K562 (cell line): Measurements from ENCODE around the gene PPP1CC. TPM values are rescaled to one million over a fixed set of nuclear protein-coding genes. Genes with fewer than 3 reads are reported as not detected.

Experiments used
- ATAC-seq: fragments of 200-7000 bp; cut with Tn5 transposase; 3 replicates; pipeline ENCODE4 v1.9.1; 2020; ENCODE audit warnings: moderate library complexity
- BruUV-seq: library from RNA; stranded (reverse); fragments of 400-500 nt; replicated peaks from 2 replicates; lab custom pipeline; 2021; lab: Mats Ljungman, UMichigan
- CTCF ChIA-PET: fragments of 300-600 bp; formaldehyde crosslinking; extraction: SDS; loops from one replicate; lab custom pipeline; 2021; ENCODE audit warnings: low intra/inter-chr PET ratio; lab: Yijun Ruan, JAX
- POLR2A ChIA-PET: fragments of 300-600, 350-650 bp; sonication (Branson Sonifier 250); formaldehyde crosslinking; extraction: SDS; loops from one replicate; lab custom pipeline; 2021; ENCODE audit warnings: antibody characterized with exemption, inconsistent platforms; lab: Yijun Ruan, JAX
- DNase-seq, 4 experiments: peaks; one replicate each; pipeline versions ENCODE4 v3.0.0 to v3.0.0-alpha.2; 2011 to 2018; ENCODE audit warnings: low spot score in 3 of 4, mixed read lengths in 3 of 4; ENCODE audit errors: extremely low read depth in 1 of 4
- FAIRE-seq: peaks from 2 replicates; lab custom pipeline; 2011; peaks lifted over from hg19 to GRCh38; lab: Jason Lieb, UNC
- H2AFZ ChIP-seq: 2 replicates; pipeline ENCODE4 v1.6.0; 2011; ENCODE audit warnings: low read depth, low read length, control low read depth, inconsistent platforms
- H3K27ac ChIP-seq: fragments of 200-600 bp; 3 replicates; pipeline ENCODE4 v1.8.0; 2011; ENCODE audit warnings: low read depth, mild to moderate bottlenecking, control low read depth, inconsistent platforms, low read length, moderate library complexity, mixed read lengths; ENCODE audit errors: extremely low read depth
- H3K27me3 ChIP-seq, 2 experiments: fragments of 300-600 bp in 1 of 2; 2 replicates in 1 of 2; 3 replicates in 1 of 2; pipeline versions ENCODE4 v1.6.0 to v1.8.0; 2011; ENCODE audit warnings: inconsistent platforms in 2 of 2, low read length in 2 of 2, mild to moderate bottlenecking in 1 of 2, mixed read lengths in 1 of 2, moderate library complexity in 1 of 2; ENCODE audit not compliant: control insufficient read depth in 2 of 2, insufficient read depth in 2 of 2
- H3K36me3 ChIP-seq: fragments of 300-600 bp; 3 replicates; pipeline ENCODE4 v1.8.0; 2011; ENCODE audit warnings: mild to moderate bottlenecking, low read length, inconsistent platforms; ENCODE audit not compliant: control insufficient read depth, insufficient read depth
- H3K4me1 ChIP-seq, 2 experiments: fragments of 200-600 bp in 1 of 2; replicated peaks in 1 of 2; 2 replicates in 1 of 2; 3 replicates in 1 of 2; pipeline versions ENCODE4 v1.5.1 to v1.8.0; 2011; ENCODE audit warnings: inconsistent platforms in 2 of 2, low read length in 2 of 2, mild to moderate bottlenecking in 1 of 2, mixed read lengths in 1 of 2, moderate library complexity in 1 of 2; ENCODE audit not compliant: control insufficient read depth in 2 of 2, insufficient read depth in 2 of 2
- H3K4me2 ChIP-seq: 2 replicates; pipeline ENCODE4 v1.6.1; 2011; ENCODE audit warnings: low read length, control low read depth, inconsistent platforms, mixed read lengths; ENCODE audit not compliant: insufficient read depth
- H3K4me3 ChIP-seq: fragments of 200-600 bp; sonication (generic), shearing (Covaris generic); 2 replicates; pipeline ENCODE4 v1.5.1; 2016; ENCODE audit warnings: control low read depth, inconsistent platforms
- H3K79me2 ChIP-seq: fragments of 200-600 bp; 3 replicates; pipeline ENCODE4 v1.8.0; 2011; ENCODE audit warnings: low read length, inconsistent platforms; ENCODE audit not compliant: control insufficient read depth, insufficient read depth
- H3K9ac ChIP-seq, 2 experiments: 2 replicates each; pipeline versions ENCODE4 v1.6.0 to v1.6.1; 2011; ENCODE audit warnings: low read depth in 2 of 2, low read length in 2 of 2, control low read depth in 1 of 2, inconsistent platforms in 1 of 2, mild to moderate bottlenecking in 1 of 2, mixed read lengths in 1 of 2; ENCODE audit not compliant: insufficient read depth in 1 of 2
- H3K9me1 ChIP-seq: one replicate; pipeline ENCODE4 v1.6.0; 2011; ENCODE audit warnings: inconsistent platforms, mild to moderate bottlenecking, low read length, moderate library complexity; ENCODE audit not compliant: control insufficient read depth, insufficient read depth
- H3K9me3 ChIP-seq: replicated peaks from 2 replicates; pipeline ENCODE4 v1.5.1; 2011; ENCODE audit warnings: low read depth, low read length, inconsistent platforms; ENCODE audit not compliant: control insufficient read depth, insufficient read depth
- H4K20me1 ChIP-seq: replicated peaks from 2 replicates; pipeline ENCODE4 v1.6.1; 2011; ENCODE audit warnings: low read length, inconsistent platforms, mixed read lengths; ENCODE audit not compliant: control insufficient read depth, insufficient read depth
- ARID3B ChIP-seq: fragments of 250-450 bp; sonication (Bioruptor Pico); IDR thresholded peaks from 2 replicates; pipeline ENCODE4 v1.4.0; 2020; ENCODE audit warnings: borderline replicate concordance
- CHCHD3 ChIP-seq: fragments of 250-450 bp; sonication (Bioruptor Pico); IDR thresholded peaks from 2 replicates; pipeline ENCODE4 v2.1.2; 2022; ENCODE audit warnings: mild to moderate bottlenecking
- FOS ChIP-seq: IDR thresholded peaks from 3 replicates; pipeline ENCODE4 v1.6.1; 2011; ENCODE audit not compliant: insufficient read length; ENCODE audit errors: extremely low read depth
- FOXJ2 ChIP-seq: fragments of 200-800 bp; sonication (Bioruptor generic); IDR thresholded peaks from 2 replicates; pipeline ENCODE4 v1.6.1; 2016; ENCODE audit warnings: missing genetic modification characterization, missing compliant biosample characterization
- ZFP36 ChIP-seq: fragments of 150-350 bp; IDR thresholded peaks from 2 replicates; pipeline ENCODE4 v1.6.1; 2018; ENCODE audit warnings: low read length, low read depth; ENCODE audit not compliant: partially characterized antibody
- WGBS: fragments of 100-300 bp; shearing (Covaris generic); methylation state at CpG from one replicate; pipeline ENCODE4 v1.1.6; 2016; ENCODE audit warnings: low coverage, mixed read lengths; ENCODE audit not compliant: insufficient coverage; ENCODE audit errors: missing lambda C conversion rate; 5-methylcytosine and 5-hydroxymethylcytosine counted together
- in situ Hi-C: fragments of 300-500 bp; cut with MboI; formaldehyde crosslinking; loops from 4 replicates; pipeline ENCODE4 v1.15.0; 2018; ENCODE audit warnings: inconsistent platforms, mixed read lengths
- intact Hi-C: fragments of 100-400 bp; cut with micrococcal nuclease; formaldehyde crosslinking; loops from 2 replicates; pipeline ENCODE4 v1.14.2; 2022
- polyA plus RNA-seq, 8 experiments: library from polyadenylated mRNA; depleted of rRNA in 4 of 8; stranded (reverse) in 5 of 8; unstranded in 3 of 8; fragments of >200 nt; fragmentation: Nextera tagmentation in 2 of 8; fragmentation: Illumina TruSeq in 1 of 8; extraction: Ambion mirVana in 2 of 8; extraction: Trizol in 1 of 8; gene quantifications; 2 replicates each; pipeline versions ENCODE4 v1.2.1 to v1.2.3, GENCODE V29; 2011 to 2014; ENCODE audit warnings: inconsistent platforms in 1 of 8, missing spikeins in 1 of 8
- total RNA-seq, 7 experiments: library from RNA; depleted of rRNA in 6 of 7; stranded (reverse); fragments of >200 nt in 6 of 7; fragmentation: Illumina TruSeq in 2 of 7; extraction: Trizol in 2 of 7; gene quantifications; 2 replicates each; pipeline versions ENCODE4 v1.2.1 to v1.2.3, GENCODE V29; 2011 to 2021; ENCODE audit warnings: low replicate concordance in 1 of 7

PPP1CC gene
- total and polyA plus RNA-seq, 9 of the 15 experiments (the other 6 are each of a cell fraction or from before 2014, with no cell fraction given) = 67.4 to 286 (median 195) TPM

DNA sequence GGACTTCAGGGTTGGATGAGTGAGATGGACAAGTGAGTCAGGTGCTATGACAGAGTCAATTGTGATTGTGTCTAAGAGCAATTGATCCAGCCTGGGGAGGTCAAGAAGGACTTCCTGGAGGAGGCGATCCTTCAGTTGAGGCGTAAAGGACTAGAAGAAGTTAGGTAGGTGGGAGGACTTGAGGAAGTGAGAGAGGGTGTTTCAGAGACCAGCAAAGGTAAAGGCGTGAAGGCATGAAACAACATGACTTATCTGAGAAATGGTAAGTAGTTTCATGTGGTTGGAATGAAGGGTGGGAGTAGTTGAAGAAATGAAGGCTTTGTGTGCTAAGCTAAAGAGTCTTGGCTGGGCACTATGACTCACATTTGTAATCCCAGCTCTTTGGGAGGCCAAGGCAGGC, 48.9 kb upstream of the PPP1CC start:
- no peak overlapping the region for H3K4me2 ChIP-seq
- 39% methylated on average over 3 of the region's 3 CpGs for WGBS
- H3K27ac ChIP-seq = no peak overlapping the region
- H3K27me3 ChIP-seq = no peaks in the 10 kb centered on the region; a peak in 2 of 5 replicates
- H3K9ac ChIP-seq = no peak overlapping the region
- no TSS peak for BruUV-seq
- POLR2A ChIA-PET = interaction anchor here (0.6 kb wide), 1 partner anchor 107 kb away, joined by 4 read pairs; no protein-coding TSS in a partner anchor
- H3K36me3 ChIP-seq = no peaks in the 10 kb centered on the region
- no peaks in the 10 kb centered on the region for H3K9me1 ChIP-seq
- TF ChIP-seq CHCHD3 (CRISPR knock-in tag) (no peak), FOXJ2 (tag) (no peak), ZFP36 (peak; percentile 72), FOS (no peak), ARID3B (CRISPR knock-in tag) (no peak)
- in situ Hi-C loops (no loop called here), intact Hi-C loops (no loop called here)
- DNase-seq (no peak), FAIRE-seq (no peak), ATAC-seq (no peak)
- no peak overlapping the region for H3K4me3 ChIP-seq
- no peaks in the 10 kb centered on the region; a peak in 1 of 5 replicates for H3K4me1 ChIP-seq
- H3K79me2 ChIP-seq = no peaks in the 10 kb centered on the region
- no peaks in the 10 kb centered on the region for H4K20me1 ChIP-seq
- H3K9me3 ChIP-seq = no peaks in the 10 kb centered on the region
- no peak overlapping the region for H2AFZ ChIP-seq
- CTCF ChIA-PET = no interaction called here
